Measurements from ENCODE around the gene JMY.

- no peak for TF ChIP-seq CTCF (IDR thresholded peaks at IDR 0.05)
- no peak for TF ChIP-seq POLR2A (IDR thresholded peaks at IDR 0.05)
Measured at GRCh38 chr5:79257314-79257713, 21.4 kb downstream of the JMY start.
